CD4-positive, alpha-beta memory T cell (primary cell): ENCODE measurements around the gene FAM168A. TPM values are rescaled to one million over a fixed set of nuclear protein-coding genes. Genes with fewer than 3 reads are reported as not detected.

Experiments
- CTCF ChIA-PET: fragments of 350-600 bp; sonication (Branson Sonifier 250); formaldehyde crosslinking; loops from one replicate; lab custom pipeline; 2021; ENCODE audit warnings: inconsistent platforms; ENCODE audit not compliant: partially characterized antibody; lab: Charles Lee
- POLR2A ChIA-PET: fragments of 350-600 bp; sonication (Branson Sonifier 250); formaldehyde crosslinking; loops from one replicate; lab custom pipeline; 2021; ENCODE audit not compliant: partially characterized antibody; lab: Charles Lee
- DNase-seq, 5 donors: peaks; one replicate each; pipeline versions ENCODE4 v3.0.0 to v3.0.0-alpha.2; 2020 to 2022; ENCODE audit warnings: mixed read lengths in 1 of 5
- H3K27ac ChIP-seq: one replicate; pipeline ENCODE4 v1.7.0; 2013; ENCODE audit warnings: low read depth, low read length
- H3K27me3 ChIP-seq: 2 replicates; pipeline ENCODE4 v1.7.0; 2013; ENCODE audit warnings: mild to moderate bottlenecking, low read length, moderate library complexity; ENCODE audit not compliant: insufficient read depth
- H3K36me3 ChIP-seq: 2 replicates; pipeline ENCODE4 v1.7.0; 2013; ENCODE audit warnings: mild to moderate bottlenecking, low read length, moderate library complexity; ENCODE audit not compliant: insufficient read depth
- H3K4me1 ChIP-seq: 2 replicates; pipeline ENCODE4 v1.7.0; 2013; ENCODE audit warnings: mild to moderate bottlenecking, low read length, moderate library complexity; ENCODE audit not compliant: insufficient read depth
- H3K4me3 ChIP-seq, 2 donors: one replicate each; pipeline ENCODE4 v1.7.0; 2013; ENCODE audit warnings: low read length in 2 of 2, mild to moderate bottlenecking in 1 of 2
- H3K9me3 ChIP-seq, 2 donors: one replicate each; pipeline ENCODE4 v1.7.0; 2013; ENCODE audit warnings: low read length in 2 of 2, control low read depth in 1 of 2; ENCODE audit not compliant: control insufficient read depth in 1 of 2
- H3K27ac Mint-ChIP-seq, 7 donors: one replicate each; pipeline ENCODE4 v1.8.0; 2020 to 2021; ENCODE audit warnings: mixed read lengths in 7 of 7, mild to moderate bottlenecking in 6 of 7, inconsistent platforms in 3 of 7, moderate library complexity in 3 of 7
- H3K27me3 Mint-ChIP-seq, 2 donors: one replicate each; pipeline ENCODE4 v1.8.0; 2020 to 2021; ENCODE audit warnings: mixed read lengths in 2 of 2
- H3K36me3 Mint-ChIP-seq, 2 donors: one replicate each; pipeline ENCODE4 v1.8.0; 2020 to 2021; ENCODE audit warnings: mixed read lengths in 2 of 2, inconsistent platforms in 1 of 2, mild to moderate bottlenecking in 1 of 2
- H3K4me1 Mint-ChIP-seq, 4 donors: one replicate each; pipeline ENCODE4 v1.8.0; 2020 to 2021; ENCODE audit warnings: mixed read lengths in 4 of 4, mild to moderate bottlenecking in 1 of 4
- H3K4me3 Mint-ChIP-seq, 8 donors: one replicate each; pipeline ENCODE4 v1.8.0; 2020 to 2021; ENCODE audit warnings: mixed read lengths in 8 of 8, mild to moderate bottlenecking in 7 of 8, moderate library complexity in 6 of 8, inconsistent platforms in 3 of 8
- H3K9me3 Mint-ChIP-seq, 8 donors: one replicate each; pipeline ENCODE4 v1.8.0; 2020 to 2021; ENCODE audit warnings: mixed read lengths in 8 of 8, mild to moderate bottlenecking in 5 of 8, inconsistent platforms in 3 of 8, moderate library complexity in 1 of 8
- intact Hi-C: fragments of 100-400 bp; cut with micrococcal nuclease; formaldehyde crosslinking; loops from one replicate; pipeline ENCODE4 v1.15.1; 2023
- polyA plus RNA-seq, 2 donors: library from polyadenylated mRNA; unstranded; fragments of 300-500 nt; fragmentation: Illumina TruSeq; gene quantifications; one replicate each; pipeline ENCODE4 v1.2.3, GENCODE V29; 2021
- total RNA-seq, 2 experiments: library from RNA; stranded (reverse); gene quantifications; one replicate each; pipeline ENCODE4 v1.2.3, GENCODE V29; 2021

Gene FAM168A
- total and polyA plus RNA-seq, 4 experiments from 2014 or later: 0.61 to 22.7 (median 12.7) TPM

DNA sequence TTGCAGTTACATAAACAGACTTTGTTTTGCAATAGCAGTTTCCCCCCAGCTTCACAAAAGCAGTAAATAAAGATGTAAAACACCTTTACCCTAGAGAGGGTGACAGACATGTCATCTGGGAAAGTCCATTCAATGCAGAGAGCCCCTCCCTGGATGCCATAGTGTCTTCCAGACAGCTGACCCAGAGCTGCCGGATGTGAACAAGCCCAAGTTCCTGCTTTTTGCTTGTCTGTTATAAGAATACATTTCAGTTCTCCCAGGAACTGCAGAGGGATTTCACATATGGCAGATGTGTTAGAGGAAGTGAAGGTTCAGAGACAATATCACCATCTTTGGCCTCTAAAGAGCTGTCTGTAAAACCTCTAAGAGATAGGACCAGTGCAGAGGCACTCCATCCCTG is 172.8 kb downstream of the FAM168A start:
- no peaks in the 10 kb centered on the region for H3K9me3 Mint-ChIP-seq
- H3K36me3 Mint-ChIP-seq: peaks cover 7 to 12% of the 10 kb centered on the region in 2 donors
- Histone ChIP-seq H3K9me3 (no peaks in the 10 kb centered on the region), H3K4me1 (no peaks in the 10 kb centered on the region), H3K4me3 (no peak overlapping the region), H3K36me3 (no peaks in the 10 kb centered on the region), H3K27me3 (no peaks in the 10 kb centered on the region), H3K27ac (no peak overlapping the region)
- H3K4me3 Mint-ChIP-seq: no peak overlapping the region
- DNase-seq: no peak
- no peaks in the 10 kb centered on the region for H3K27me3 Mint-ChIP-seq
- H3K4me1 Mint-ChIP-seq: peaks cover 0 to 2% (median under 1%) of the 10 kb centered on the region in 4 donors
- peak overlapping the region in 1 of 7 donors; percentile 8 for H3K27ac Mint-ChIP-seq
- CTCF ChIA-PET: interaction anchor here (2.1 kb wide), 1 partner anchor 73 kb away, joined by 4 read pairs; no protein-coding TSS in a partner anchor
- POLR2A ChIA-PET: interaction anchor here (0.8 kb wide), 1 partner anchor 10 kb away, joined by 3 read pairs; no protein-coding TSS in a partner anchor
- intact Hi-C loops: no loop called here

DNA sequence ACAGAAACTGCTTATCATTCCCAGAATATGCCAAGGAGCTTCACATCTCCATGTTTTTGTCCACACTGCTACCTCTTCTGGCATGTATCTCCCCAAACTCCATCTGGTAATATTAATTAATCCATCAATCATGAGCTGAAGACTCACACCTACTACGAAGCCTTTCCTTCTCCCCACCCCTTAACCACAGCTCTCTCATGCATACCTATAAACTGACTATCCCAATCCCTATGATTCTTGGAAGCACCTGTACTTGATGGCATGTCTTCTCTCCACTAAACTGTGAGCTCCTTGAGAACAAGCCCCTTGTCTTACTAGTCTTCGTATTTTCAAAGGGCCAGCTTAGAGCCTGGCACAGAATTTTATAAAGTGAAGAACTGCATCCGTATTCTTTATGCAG is 174.4 kb downstream of the FAM168A start:
- Histone ChIP-seq H3K36me3 (peaks cover 3% of the 10 kb centered on the region), H3K4me1 (no peaks in the 10 kb centered on the region), H3K27ac (no peak overlapping the region), H3K9me3 (no peaks in the 10 kb centered on the region), H3K4me3 (no peak overlapping the region), H3K27me3 (no peaks in the 10 kb centered on the region)
- POLR2A ChIA-PET: no interaction called here
- Mint-ChIP-seq H3K4me1 (peaks cover 0 to 2% (median under 1%) of the 10 kb centered on the region in 4 donors), H3K9me3 (no peaks in the 10 kb centered on the region), H3K36me3 (peaks cover 10 to 14% of the 10 kb centered on the region in 2 donors), H3K4me3 (no peak overlapping the region), H3K27ac (no peak overlapping the region), H3K27me3 (no peaks in the 10 kb centered on the region)
- CTCF ChIA-PET: interaction anchor here (0.9 kb wide), 1 partner anchor 12 kb away, joined by 3 read pairs; no protein-coding TSS in a partner anchor
- DNase-seq: no peak
- intact Hi-C loops: no loop called here

DNA sequence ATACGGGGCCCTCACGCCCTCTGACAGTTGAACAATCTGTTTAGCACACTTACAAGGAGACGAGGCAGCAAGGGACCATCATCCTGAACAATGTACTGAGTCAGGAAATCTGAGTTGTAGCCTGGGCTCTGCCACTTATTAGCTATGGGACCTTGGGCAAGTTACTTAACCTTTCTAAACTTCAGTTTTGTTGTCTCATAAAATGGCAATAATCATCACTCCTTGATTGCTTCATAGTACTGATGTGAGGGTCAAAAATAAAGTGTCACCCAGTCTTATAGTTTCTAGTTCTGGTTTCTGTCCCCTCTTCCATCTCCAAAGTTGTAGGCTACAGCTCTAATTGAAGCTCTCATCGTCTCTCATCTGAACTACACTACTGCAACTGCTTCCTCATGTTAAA is 175.0 kb downstream of the FAM168A start:
- Mint-ChIP-seq H3K4me1 (no peaks in the 10 kb centered on the region), H3K4me3 (no peak overlapping the region), H3K36me3 (peaks cover 16 to 18% of the 10 kb centered on the region in 2 donors), H3K27ac (no peak overlapping the region), H3K27me3 (no peaks in the 10 kb centered on the region), H3K9me3 (no peaks in the 10 kb centered on the region)
- H3K4me1 ChIP-seq: no peaks in the 10 kb centered on the region
- intact Hi-C loops: no loop called here
- no peak overlapping the region for H3K27ac ChIP-seq
- H3K9me3 ChIP-seq: no peaks in the 10 kb centered on the region
- H3K36me3 ChIP-seq: peaks cover 3% of the 10 kb centered on the region
- H3K27me3 ChIP-seq: no peaks in the 10 kb centered on the region
- no peak overlapping the region for H3K4me3 ChIP-seq
- no peak for DNase-seq
- CTCF ChIA-PET: interaction anchor here (0.9 kb wide), 1 partner anchor 12 kb away, joined by 3 read pairs; no protein-coding TSS in a partner anchor
- POLR2A ChIA-PET: no interaction called here

DNA sequence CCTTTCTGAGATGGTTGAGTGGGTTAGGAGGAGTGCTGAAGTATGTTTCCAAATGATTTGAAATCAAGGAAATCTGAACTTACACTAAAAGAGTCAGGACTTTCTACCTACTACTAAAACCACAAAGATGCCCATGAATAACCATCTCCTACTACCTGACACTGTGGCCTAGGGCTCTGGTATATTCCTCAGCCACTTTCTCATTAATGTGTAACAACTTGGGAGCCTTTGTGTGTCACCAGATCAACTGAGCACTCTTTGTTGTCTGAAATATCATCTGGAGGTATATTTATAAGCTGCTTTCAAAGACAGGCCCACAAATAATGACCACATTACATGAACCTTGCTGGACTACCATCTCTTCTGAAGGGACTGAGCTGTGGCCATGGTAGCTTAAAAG is 177.8 kb downstream of the FAM168A start:
- H3K27ac ChIP-seq: no peak overlapping the region
- CTCF ChIA-PET: no interaction called here

DNA sequence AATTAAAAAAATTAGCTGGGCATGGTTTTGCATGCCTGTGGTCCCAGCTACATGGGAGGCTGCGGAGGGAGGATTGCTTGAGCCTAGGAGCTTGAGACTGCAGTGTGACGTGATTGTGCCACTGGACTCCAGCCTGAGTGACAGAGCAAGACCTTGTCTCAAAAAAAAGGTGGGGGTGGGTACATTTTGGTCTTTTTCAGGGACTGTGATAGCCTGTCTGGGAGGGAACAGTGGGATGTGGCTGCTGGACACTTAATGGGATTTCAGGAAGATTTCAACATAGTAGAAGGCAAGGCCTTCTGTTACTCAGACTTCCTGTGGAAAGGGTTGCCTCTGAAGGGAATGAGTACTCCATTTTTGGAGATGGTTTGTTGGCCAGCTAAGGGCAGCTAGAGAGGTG is 181.1 kb downstream of the FAM168A start:
- intact Hi-C loops: no loop called here
- Histone ChIP-seq H3K36me3 (peaks cover 3% of the 10 kb centered on the region), H3K4me1 (no peaks in the 10 kb centered on the region), H3K9me3 (no peaks in the 10 kb centered on the region), H3K27ac (no peak overlapping the region), H3K4me3 (no peak overlapping the region), H3K27me3 (no peaks in the 10 kb centered on the region)
- CTCF ChIA-PET: interaction anchor here (1.1 kb wide), 1 partner anchor 81 kb away, joined by 3 read pairs; no protein-coding TSS in a partner anchor
- POLR2A ChIA-PET: no interaction called here
- Mint-ChIP-seq H3K36me3 (peaks cover 29 to 36% of the 10 kb centered on the region in 2 donors), H3K4me3 (no peak overlapping the region), H3K9me3 (no peaks in the 10 kb centered on the region), H3K4me1 (peaks cover 0 to 6% (median 4%) of the 10 kb centered on the region in 4 donors), H3K27ac (peak overlapping the region in 1 of 7 donors; percentile 39), H3K27me3 (no peaks in the 10 kb centered on the region)
- no peak for DNase-seq

More for the DNA sequence above, 177.8 kb downstream of the FAM168A start:
- Histone ChIP-seq H3K4me1 (no peaks in the 10 kb centered on the region), H3K4me3 (no peak overlapping the region), H3K36me3 (peaks cover 3% of the 10 kb centered on the region), H3K27me3 (no peaks in the 10 kb centered on the region), H3K9me3 (no peaks in the 10 kb centered on the region)
- Mint-ChIP-seq H3K27ac (no peak overlapping the region), H3K4me1 (peaks cover 0 to 2% (median under 1%) of the 10 kb centered on the region in 4 donors), H3K36me3 (peaks cover 29 to 31% of the 10 kb centered on the region in 2 donors), H3K9me3 (no peaks in the 10 kb centered on the region), H3K4me3 (no peak overlapping the region), H3K27me3 (no peaks in the 10 kb centered on the region)
- DNase-seq: no peak
- POLR2A ChIA-PET: no interaction called here
- intact Hi-C loops: no loop called here

DNA sequence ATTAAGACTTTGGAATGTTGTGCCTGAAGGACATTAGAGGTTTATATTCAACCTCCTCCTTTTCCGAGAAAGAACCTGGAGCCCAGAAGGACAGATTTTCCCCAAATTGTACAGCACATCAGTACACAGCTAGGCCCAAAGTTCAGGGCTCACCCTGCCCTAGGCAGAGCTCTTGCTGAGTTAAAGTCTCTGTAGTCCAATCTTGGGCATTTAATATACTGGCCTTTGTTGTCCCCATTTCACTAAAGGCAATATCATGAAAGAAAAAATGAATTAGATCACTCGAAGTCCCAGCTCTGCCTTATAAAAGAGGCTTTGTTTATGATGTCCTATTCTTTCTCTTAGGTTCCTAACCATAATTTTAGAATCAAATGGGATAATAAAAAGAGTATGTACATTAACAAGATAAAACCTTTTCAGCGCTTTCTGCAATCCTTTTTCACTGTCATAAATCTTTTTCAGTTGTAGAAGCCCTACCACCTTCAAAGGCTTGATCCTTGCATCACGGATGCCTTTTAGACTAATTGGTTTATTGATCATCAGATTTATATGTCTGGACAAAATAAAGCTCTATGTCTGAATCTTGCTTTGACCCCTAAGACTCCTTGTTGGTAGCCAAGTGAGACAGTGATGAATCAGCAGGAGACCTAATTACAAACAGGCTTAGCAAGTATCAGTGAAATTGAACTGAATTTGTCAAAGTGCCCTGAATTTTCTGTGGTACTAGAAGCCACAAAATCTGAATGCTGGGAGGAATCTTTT is 181.9 kb downstream of the FAM168A start:
- no peak overlapping the region for H3K27ac ChIP-seq
- H3K4me1 ChIP-seq: no peaks in the 10 kb centered on the region
- no peak overlapping the region for H3K4me3 Mint-ChIP-seq
- H3K4me1 Mint-ChIP-seq: peaks cover 0 to 6% (median 4%) of the 10 kb centered on the region in 4 donors
- POLR2A ChIA-PET: no interaction called here
- H3K27me3 ChIP-seq: no peaks in the 10 kb centered on the region
- peaks cover 29 to 37% of the 10 kb centered on the region in 2 donors for H3K36me3 Mint-ChIP-seq
- H3K27ac Mint-ChIP-seq: peak overlapping the region in 2 of 7 donors; percentile 20 to 39
- peaks cover 3% of the 10 kb centered on the region for H3K36me3 ChIP-seq
- no peaks in the 10 kb centered on the region for H3K9me3 Mint-ChIP-seq
- intact Hi-C loops: no loop called here
- DNase-seq: no peak
- CTCF ChIA-PET: interaction anchor here (1.1 kb wide), 1 partner anchor 80 kb away, joined by 3 read pairs; no protein-coding TSS in a partner anchor
- H3K4me3 ChIP-seq: no peak overlapping the region
- no peaks in the 10 kb centered on the region for H3K9me3 ChIP-seq
- no peaks in the 10 kb centered on the region for H3K27me3 Mint-ChIP-seq

DNA sequence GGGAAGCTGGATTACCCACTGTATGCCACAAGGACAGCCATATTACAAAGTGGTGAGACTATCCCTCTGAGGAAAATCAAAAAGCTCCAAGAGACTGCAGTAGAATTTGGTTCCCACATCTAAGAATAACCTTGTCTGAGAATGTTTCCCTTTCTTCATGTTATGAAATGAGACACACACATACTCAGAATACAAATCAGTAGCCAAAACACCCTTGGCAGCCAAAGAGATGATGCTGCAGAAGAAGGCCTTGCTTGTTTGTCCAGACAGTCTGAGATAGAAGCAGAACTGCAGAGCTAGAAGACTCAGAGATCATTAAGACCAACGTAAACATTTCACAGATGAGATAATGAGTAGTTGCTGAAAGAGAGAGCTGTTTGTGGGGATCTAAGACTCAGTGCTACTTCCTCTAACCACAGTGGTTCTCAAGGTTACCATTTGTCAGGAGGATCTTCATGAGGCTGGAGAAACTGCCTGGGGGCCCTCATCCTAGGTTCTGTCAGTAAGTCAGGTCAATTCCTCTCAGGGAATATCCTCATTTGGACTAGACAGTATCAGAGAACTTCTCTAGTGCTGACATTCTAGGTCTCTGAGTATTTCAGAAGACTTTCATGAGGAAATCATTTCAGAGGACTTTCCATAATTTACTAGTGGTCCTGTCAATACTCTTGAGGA is 182.8 kb downstream of the FAM168A start:
- Mint-ChIP-seq H3K36me3 (peaks cover 29 to 36% of the 10 kb centered on the region in 2 donors), H3K4me3 (no peak overlapping the region), H3K27ac (peak overlapping the region in 3 of 7 donors; percentile 6 to 77 (median 30)), H3K27me3 (no peaks in the 10 kb centered on the region), H3K9me3 (no peaks in the 10 kb centered on the region), H3K4me1 (peaks cover 0 to 6% (median 4%) of the 10 kb centered on the region in 4 donors)
- ChIA-PET POLR2A (interaction anchor here (0.8 kb wide), 1 partner anchor 10 kb away, joined by 3 read pairs; no protein-coding TSS in a partner anchor), CTCF (interaction anchor here (0.8 to 1.3 kb wide), 4 partner anchors 10 to 246 kb away, joined by 3 to 5 read pairs (median 3); no protein-coding TSS in a partner anchor)
- H3K4me1 ChIP-seq: no peaks in the 10 kb centered on the region
- DNase-seq: no peak
- no peak overlapping the region for H3K27ac ChIP-seq
- peaks cover 3% of the 10 kb centered on the region for H3K36me3 ChIP-seq
- H3K27me3 ChIP-seq: no peaks in the 10 kb centered on the region
- no peak overlapping the region for H3K4me3 ChIP-seq
- intact Hi-C loops: no loop called here
- no peaks in the 10 kb centered on the region for H3K9me3 ChIP-seq
